Stomach (tissue), 9 donors: ENCODE measurements around the gene FMN2. TPM values are rescaled to one million over a fixed set of nuclear protein-coding genes. Genes with fewer than 3 reads are reported as not detected.

Experiments
- DNase-seq, 2 donors: peaks; one replicate each; pipeline versions ENCODE4 v3.0.0 to v3.0.0-alpha.2; 2013 to 2019
- H3K27ac ChIP-seq, 5 donors: fragments of 200-600 bp in 4 of 5; sonication (generic) in 4 of 5; one replicate each; pipeline ENCODE4 v1.5.1; 2013 to 2019; ENCODE audit warnings: mild to moderate bottlenecking in 1 of 5, moderate library complexity in 1 of 5
- H3K27me3 ChIP-seq, 3 donors: fragments of 200-600 bp; sonication (generic); one replicate each; pipeline ENCODE4 v1.5.1; 2017 to 2019; ENCODE audit warnings: mixed run types in 1 of 3
- H3K36me3 ChIP-seq, 4 donors: fragments of 200-600 bp; sonication (generic); 1 replicate in 3 of 4; 2 replicates in 1 of 4; pipeline ENCODE4 v1.5.1; 2016 to 2019
- H3K4me1 ChIP-seq, 4 donors: fragments of 200-600 bp; sonication (generic); one replicate each; pipeline ENCODE4 v1.5.1; 2016 to 2019
- H3K4me3 ChIP-seq, 4 donors: fragments of 200-600 bp; sonication (generic) in 3 of 4; one replicate each; pipeline ENCODE4 v1.5.1; 2016 to 2019; ENCODE audit warnings: mild to moderate bottlenecking in 1 of 4
- H3K9me3 ChIP-seq, 4 donors: fragments of 200-600 bp; sonication (generic); one replicate each; pipeline ENCODE4 v1.5.1; 2016 to 2019
- EP300 ChIP-seq: sonication (generic); formaldehyde crosslinking; IDR thresholded peaks from one replicate; pipeline ENCODE4 v1.6.1; 2017; ENCODE audit warnings: antibody characterized with exemption
- POLR2A ChIP-seq, 4 donors: fragments of 450-650 bp; IDR thresholded peaks; one replicate each; pipeline ENCODE4 v1.6.1; 2016; ENCODE audit warnings: antibody characterized with exemption in 4 of 4, control low read depth in 2 of 4, mild to moderate bottlenecking in 1 of 4, moderate library complexity in 1 of 4
- POLR2AphosphoS5 ChIP-seq, 3 donors: sonication (generic); formaldehyde crosslinking; IDR thresholded peaks; one replicate each; pipeline ENCODE4 v1.6.1; 2016; ENCODE audit warnings: antibody characterized with exemption in 3 of 3
- WGBS, 5 donors: extraction: QIAGEN DNeasy Blood & Tissue Kit in 3 of 5; methylation state at CpG; one replicate each; pipeline versions ENCODE4 v1.1.5 to v1.1.7; 2013 to 2018; 5-methylcytosine and 5-hydroxymethylcytosine counted together
- intact Hi-C: fragments of 100-400 bp; cut with DNase I; formaldehyde crosslinking; loops from one replicate; pipeline ENCODE4 v1.15.1; 2023; ENCODE audit warnings: low total_unique reads
- polyA plus RNA-seq, 3 donors: library from polyadenylated mRNA; stranded (reverse); fragments of 200-250 nt; gene quantifications; one replicate each; pipeline ENCODE4 v1.2.3, GENCODE V29; 2013
- total RNA-seq, 5 donors: library from RNA; depleted of rRNA; stranded (reverse); fragments of >200 nt; gene quantifications; one replicate each; pipeline versions ENCODE4 v1.1.0 to v1.2.3, GENCODE V29; 2014 to 2016
- TF ChIP-seq, protein P1 (sequence below), 7 experiments: fragments of 450-650 bp in 4 of 7; fragments of 200-600 bp in 3 of 7; sonication (generic) in 3 of 7; IDR thresholded peaks; one replicate each; pipeline ENCODE4 v1.5.1; 2016 to 2019; ENCODE audit warnings: antibody characterized with exemption in 7 of 7, control low read depth in 2 of 7, mild to moderate bottlenecking in 1 of 7
- donor health status: healthy with polysubstance abuse.
- donor health status: Bipolar disorder and iron deficiency.
- donor health status: healthy.

FMN2 gene
- total and polyA plus RNA-seq, 8 donors: 0.61 to 3.3 (median 0.87) TPM; not detected in 2

DNA sequence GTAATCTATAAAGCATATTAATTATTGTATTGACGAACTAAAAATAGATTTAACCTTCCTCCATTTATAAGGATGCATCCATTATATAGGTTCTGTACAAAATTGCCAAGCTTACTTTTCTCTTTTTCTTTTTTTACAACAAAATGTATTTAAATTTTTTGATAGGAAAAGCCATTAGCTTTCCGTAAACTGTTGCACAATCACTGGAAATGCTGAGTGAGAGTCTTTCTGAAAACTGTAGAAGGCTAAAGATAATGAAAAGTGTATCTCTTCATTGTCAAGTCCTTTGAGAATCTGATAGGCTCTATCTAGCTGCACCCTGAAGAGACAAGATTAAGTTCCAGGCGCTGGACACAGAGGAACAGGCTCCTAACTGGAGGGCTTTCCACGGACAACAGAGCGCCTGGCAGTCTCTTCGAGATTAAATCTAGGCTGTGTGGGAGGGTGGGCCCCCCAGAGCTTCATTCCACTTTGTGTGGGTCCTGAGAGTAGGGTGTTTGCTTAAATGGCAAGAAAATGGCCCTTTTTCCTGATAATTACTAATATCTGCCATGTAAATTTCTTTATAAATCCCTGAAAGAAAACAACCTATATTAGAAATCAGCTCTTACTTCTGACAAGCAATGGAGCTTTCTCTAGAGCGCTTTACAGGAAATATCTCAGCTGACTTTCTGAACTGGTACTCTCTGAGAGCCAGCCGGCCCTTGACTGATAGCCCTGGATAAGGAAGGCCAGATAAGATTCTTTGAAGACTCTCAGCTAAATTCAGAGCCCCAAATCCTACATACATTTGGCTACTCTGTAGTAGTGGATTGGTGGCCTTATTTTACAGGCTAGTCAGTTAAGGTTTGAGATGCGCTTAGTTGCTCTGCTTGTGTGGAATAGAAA, 108.3 kb downstream of the FMN2 start:
- Histone ChIP-seq H3K36me3 (no peaks in the 10 kb centered on the region), H3K4me3 (no peak overlapping the region), H3K27ac (no peak overlapping the region), H3K27me3 (no peaks in the 10 kb centered on the region), H3K4me1 (no peaks in the 10 kb centered on the region), H3K9me3 (peaks cover 0 to 11% (median 5%) of the 10 kb centered on the region in 4 donors)
- intact Hi-C loops: no loop called here
- 47 to 54% (median 49%) methylated on average over 9 of the region's 9 CpGs for WGBS, 5 donors
- TF ChIP-seq, protein P1, sequence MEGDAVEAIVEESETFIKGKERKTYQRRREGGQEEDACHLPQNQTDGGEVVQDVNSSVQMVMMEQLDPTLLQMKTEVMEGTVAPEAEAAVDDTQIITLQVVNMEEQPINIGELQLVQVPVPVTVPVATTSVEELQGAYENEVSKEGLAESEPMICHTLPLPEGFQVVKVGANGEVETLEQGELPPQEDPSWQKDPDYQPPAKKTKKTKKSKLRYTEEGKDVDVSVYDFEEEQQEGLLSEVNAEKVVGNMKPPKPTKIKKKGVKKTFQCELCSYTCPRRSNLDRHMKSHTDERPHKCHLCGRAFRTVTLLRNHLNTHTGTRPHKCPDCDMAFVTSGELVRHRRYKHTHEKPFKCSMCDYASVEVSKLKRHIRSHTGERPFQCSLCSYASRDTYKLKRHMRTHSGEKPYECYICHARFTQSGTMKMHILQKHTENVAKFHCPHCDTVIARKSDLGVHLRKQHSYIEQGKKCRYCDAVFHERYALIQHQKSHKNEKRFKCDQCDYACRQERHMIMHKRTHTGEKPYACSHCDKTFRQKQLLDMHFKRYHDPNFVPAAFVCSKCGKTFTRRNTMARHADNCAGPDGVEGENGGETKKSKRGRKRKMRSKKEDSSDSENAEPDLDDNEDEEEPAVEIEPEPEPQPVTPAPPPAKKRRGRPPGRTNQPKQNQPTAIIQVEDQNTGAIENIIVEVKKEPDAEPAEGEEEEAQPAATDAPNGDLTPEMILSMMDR (IDR thresholded peaks at IDR 0.05): no peak
- TF ChIP-seq EP300 (no peak), POLR2AphosphoS5 (IDR thresholded peaks at IDR 0.05) (no peak), POLR2A (IDR thresholded peaks at IDR 0.05) (no peak)
- no peak for DNase-seq

DNA sequence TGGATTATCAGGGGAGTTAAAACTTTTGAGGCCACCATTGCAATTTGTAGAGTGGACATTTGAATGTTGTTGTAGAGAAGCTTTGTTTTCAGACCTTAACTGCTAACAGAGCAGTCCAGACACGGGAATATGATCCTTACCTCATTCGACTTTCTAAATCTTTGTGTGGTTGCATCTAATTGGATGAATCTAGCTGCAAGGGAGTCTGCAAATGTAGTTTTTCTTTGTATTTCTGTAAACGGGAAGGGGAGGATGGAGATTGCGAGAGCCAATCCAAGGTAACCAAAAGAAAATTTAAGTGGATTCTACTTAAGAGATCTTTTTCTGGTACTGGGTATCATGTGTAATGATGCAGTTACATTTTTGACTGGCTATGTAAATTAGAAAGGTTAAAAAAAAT, 110.2 kb downstream of the FMN2 start:
- TF ChIP-seq, protein P1 (IDR thresholded peaks at IDR 0.05): no peak
- TF ChIP-seq EP300: no peak
- no peak for TF ChIP-seq POLR2A (IDR thresholded peaks at IDR 0.05)
- no peak for TF ChIP-seq POLR2AphosphoS5 (IDR thresholded peaks at IDR 0.05)
- Histone ChIP-seq H3K4me1 (no peaks in the 10 kb centered on the region), H3K27ac (no peak overlapping the region), H3K27me3 (no peaks in the 10 kb centered on the region), H3K36me3 (no peaks in the 10 kb centered on the region), H3K4me3 (no peak overlapping the region), H3K9me3 (peaks cover 0 to 11% (median 5%) of the 10 kb centered on the region in 4 donors)
- 85 to 95% (median 87%) methylated on average over 4 of the region's 4 CpGs for WGBS, 5 donors
- intact Hi-C loops: no loop called here
- no peak for DNase-seq

DNA sequence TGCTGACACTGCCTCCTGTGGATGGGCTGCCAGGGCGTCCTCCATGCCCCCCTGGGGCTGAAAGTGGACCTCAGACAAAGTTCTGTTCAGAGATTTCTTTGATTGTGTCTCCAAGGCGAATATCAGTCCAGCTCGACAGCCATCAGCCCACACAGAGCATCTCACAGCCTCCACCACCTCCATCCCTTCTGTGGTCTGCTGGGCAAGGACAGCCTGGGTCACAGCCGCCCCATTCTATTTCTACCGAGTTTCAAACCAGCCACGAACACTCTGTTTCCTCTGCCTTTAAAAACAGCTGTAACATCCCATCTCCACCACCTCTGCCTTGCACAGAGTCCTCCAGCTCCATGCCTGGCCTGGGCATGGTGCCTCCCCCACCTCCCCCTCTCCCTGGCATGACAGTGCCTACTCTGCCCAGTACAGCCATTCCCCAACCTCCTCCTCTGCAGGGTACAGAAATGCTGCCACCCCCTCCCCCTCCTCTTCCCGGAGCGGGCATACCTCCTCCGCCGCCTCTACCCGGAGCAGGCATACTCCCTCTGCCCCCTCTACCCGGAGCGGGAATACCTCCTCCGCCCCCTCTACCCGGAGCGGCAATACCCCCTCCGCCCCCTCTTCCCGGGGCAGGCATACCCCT, 115.5 kb downstream of the FMN2 start:
- H3K9me3 ChIP-seq: peaks cover 0 to 6% (median 2%) of the 10 kb centered on the region in 4 donors
- no peaks in the 10 kb centered on the region for H3K4me1 ChIP-seq
- H3K36me3 ChIP-seq: no peaks in the 10 kb centered on the region
- H3K27me3 ChIP-seq: no peaks in the 10 kb centered on the region
- WGBS, 5 donors: 91 to 96% (median 93%) methylated on average over 18 of the region's 18 CpGs
- TF ChIP-seq POLR2A (IDR thresholded peaks at IDR 0.05) (no peak), POLR2AphosphoS5 (IDR thresholded peaks at IDR 0.05) (no peak), EP300 (no peak)
- TF ChIP-seq, protein P1 (IDR thresholded peaks at IDR 0.05): no peak
- H3K4me3 ChIP-seq: no peak overlapping the region
- intact Hi-C loops: no loop called here
- H3K27ac ChIP-seq: no peak overlapping the region
- DNase-seq: no peak

DNA sequence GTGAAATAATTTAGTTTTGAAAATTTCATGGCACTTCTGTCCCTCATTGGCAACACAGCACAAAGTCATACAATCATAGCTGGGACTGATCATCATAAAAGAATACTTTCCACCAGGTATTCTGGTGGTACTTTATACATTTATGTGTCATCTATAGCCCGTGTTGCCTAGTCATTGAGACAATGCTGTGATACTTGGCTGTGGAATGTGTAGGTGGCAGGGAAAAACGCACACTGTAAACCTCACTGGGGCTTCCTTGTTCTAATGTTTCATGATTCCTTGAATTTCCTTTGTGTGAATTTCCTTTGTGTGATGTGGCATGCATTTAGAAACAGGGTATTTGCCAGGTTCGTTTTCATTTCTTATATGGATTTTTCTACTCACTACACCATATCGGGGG, 118.3 kb downstream of the FMN2 start:
- no peak for DNase-seq
- WGBS, 5 donors: 66 to 81% (median 70%) methylated on average over 4 of the region's 4 CpGs
- intact Hi-C loops: no loop called here
- no peaks in the 10 kb centered on the region for H3K9me3 ChIP-seq
- no peak overlapping the region for H3K27ac ChIP-seq
- no peaks in the 10 kb centered on the region for H3K36me3 ChIP-seq
- H3K27me3 ChIP-seq: no peaks in the 10 kb centered on the region
- no peaks in the 10 kb centered on the region for H3K4me1 ChIP-seq
- no peak overlapping the region for H3K4me3 ChIP-seq
- TF ChIP-seq EP300: no peak
- TF ChIP-seq, protein P1 (IDR thresholded peaks at IDR 0.05): no peak
- TF ChIP-seq POLR2A (IDR thresholded peaks at IDR 0.05): no peak
- no peak for TF ChIP-seq POLR2AphosphoS5 (IDR thresholded peaks at IDR 0.05)
